ENCODE data around the gene MR1.

Gene MR1

DNA sequence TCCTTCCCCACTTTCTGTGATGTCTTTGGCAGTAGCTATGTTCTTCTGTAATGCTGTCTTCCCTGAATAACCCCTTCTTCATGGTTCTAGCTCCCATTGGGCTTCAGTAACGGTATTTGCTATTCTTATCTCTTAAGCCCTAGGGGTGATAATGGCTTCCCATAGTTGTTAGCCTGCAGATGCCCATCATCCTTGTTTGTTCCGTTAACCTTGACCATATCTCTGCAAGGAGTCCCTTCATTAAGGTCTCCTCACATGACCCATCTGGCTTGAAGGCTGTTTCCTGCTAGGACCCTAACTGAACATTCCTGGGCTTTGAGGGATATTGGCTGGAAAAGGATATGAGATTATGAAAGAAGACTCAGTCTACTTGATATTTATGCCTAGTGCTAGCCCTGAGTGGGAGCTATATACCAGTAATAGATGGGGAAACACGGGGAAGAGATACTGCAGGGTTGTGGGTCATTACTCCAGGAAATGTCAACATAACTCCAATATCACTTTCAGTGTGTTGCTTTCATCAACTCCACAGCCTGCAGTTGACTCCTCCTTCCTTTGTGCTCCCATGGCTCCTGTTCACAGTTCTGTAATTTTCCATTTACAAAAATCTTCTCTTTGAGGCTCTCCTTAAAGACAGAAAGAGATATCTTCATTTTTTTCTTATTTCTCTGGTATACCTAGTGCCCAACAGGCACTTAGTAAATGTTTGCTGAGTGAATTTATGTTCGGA is 2.5 kb downstream of the MR1 start:
- TF ChIP-seq, protein P1, sequence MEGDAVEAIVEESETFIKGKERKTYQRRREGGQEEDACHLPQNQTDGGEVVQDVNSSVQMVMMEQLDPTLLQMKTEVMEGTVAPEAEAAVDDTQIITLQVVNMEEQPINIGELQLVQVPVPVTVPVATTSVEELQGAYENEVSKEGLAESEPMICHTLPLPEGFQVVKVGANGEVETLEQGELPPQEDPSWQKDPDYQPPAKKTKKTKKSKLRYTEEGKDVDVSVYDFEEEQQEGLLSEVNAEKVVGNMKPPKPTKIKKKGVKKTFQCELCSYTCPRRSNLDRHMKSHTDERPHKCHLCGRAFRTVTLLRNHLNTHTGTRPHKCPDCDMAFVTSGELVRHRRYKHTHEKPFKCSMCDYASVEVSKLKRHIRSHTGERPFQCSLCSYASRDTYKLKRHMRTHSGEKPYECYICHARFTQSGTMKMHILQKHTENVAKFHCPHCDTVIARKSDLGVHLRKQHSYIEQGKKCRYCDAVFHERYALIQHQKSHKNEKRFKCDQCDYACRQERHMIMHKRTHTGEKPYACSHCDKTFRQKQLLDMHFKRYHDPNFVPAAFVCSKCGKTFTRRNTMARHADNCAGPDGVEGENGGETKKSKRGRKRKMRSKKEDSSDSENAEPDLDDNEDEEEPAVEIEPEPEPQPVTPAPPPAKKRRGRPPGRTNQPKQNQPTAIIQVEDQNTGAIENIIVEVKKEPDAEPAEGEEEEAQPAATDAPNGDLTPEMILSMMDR (IDR thresholded peaks at IDR 0.05): no peak

DNA sequence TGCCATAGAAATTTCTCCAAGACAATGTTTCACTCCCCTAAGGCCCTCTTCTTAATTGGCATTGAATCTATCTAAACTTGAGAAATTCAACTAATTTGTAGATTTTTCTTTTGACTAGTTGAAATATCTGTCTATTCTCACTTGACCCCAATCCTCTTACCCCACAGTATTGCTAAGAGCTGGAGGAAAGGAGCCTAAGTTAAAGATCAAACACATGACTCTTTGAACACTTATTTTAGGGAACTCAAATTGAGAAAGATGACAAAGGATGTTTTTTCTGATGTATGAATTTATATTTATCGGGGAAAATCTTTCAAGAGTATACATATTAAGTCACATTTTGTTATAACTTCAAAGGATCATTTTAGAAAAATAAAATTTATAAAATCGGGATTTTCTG is 3.6 kb downstream of the MR1 start:
- TF ChIP-seq, protein P1 (IDR thresholded peaks at IDR 0.05): no peak

GRCh38 chr1:181038399-181038873 is 4.7 kb downstream of the MR1 start:
- TF ChIP-seq, protein P1 (IDR thresholded peaks at IDR 0.05): peak; percentile 67; the same call in 1 of the 2 replicates

DNA sequence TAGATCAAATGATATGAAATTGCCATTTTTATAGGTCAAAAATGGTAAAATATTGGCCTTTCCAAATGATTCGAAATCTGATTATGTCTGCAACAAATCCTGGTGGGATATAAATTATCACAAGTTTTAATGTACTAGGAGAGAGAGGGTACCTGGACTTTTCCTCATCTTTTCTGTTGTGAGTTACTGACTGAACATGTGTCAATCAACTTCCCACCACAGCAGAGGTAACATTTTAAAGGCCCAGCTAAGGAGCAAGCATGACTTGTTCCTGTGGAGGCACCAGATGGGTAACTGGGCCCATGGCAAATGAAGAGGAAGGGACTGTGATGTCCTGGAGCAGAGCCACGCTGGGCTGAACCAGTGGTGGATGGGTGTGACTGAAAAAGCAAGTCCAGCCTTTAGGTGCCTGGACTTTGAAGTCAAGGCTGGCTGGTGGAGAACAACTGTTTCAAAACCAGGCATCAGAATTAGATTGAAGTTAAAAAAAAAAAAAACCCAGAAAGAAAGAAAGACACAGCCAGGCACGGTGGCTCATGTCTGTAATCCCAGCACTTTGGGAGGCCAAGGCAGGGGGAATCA is 6.6 kb downstream of the MR1 start:
- TF ChIP-seq, protein P1 (IDR thresholded peaks at IDR 0.05): no peak

DNA sequence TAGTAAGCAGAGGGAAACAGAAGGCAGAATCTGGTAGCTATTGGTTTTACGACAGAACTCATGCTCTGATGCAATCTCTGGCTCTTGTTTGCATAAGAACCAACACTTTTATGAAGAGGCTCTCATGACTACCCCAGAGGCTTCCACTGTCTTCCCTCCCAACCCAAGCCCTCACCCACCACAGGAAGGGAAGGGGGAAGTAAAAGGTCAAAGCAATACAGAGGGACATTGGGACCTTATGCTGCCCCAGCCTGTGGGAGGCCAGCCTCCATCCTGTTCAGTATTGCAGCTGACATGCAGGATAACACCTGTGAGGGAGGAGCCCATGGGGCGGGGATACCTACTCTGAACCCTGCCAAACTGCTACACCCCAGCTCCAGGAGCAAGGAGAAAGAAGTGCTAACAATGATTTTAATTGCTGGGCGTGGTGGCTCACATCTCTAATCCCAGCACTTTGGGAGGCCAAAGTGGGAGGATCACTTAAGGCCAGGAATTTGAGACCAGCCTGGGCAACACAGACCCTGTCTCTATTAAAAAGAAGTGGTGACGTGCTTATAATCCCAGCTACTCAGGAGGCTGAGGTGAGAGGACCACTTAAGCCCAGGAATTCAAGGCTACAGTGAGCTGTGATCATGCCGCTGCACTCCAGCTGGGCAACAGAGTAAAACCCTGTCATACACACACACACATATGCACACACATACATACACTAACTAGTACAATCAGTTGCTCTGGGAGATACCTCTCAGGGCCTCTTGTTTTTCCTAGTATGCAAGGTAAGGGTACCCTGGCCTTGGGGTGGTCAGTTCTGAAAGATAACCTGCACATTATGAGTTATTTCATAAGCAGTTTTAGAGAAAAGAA is 9.5 kb downstream of the MR1 start:
- TF ChIP-seq, protein P1 (IDR thresholded peaks at IDR 0.05): no peak

GRCh38 chr1:181044449-181044966 is 10.7 kb downstream of the MR1 start:
- TF ChIP-seq, protein P1 (IDR thresholded peaks at IDR 0.05): no peak

DNA sequence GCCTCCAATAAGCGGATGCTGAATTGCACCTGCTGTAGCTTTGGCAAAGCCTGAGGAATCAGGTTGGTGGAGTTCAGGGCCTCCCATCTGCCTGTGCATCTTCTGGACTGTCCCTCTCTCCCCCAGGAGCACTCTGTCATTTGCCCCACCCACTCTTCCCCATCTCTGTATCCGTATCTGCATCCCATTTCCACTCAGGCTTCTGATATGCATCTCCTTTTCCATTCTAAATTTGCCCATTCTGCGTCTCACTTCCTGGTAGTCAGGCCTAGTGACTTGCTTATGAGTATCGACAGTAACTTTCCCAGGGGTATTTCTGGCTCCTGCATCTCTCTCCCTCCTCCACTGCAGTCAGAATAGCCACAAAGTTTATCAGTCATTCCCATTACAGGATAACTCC is 15.6 kb downstream of the MR1 start:
- TF ChIP-seq, protein P1 (IDR thresholded peaks at IDR 0.05): no peak

Measured in LNCAP (cell line).